Measurements from ENCODE around the gene SAMM50. TPM values are rescaled to one million over a fixed set of nuclear protein-coding genes. Genes with fewer than 3 reads are reported as not detected.

SAMM50 gene
- total RNA-seq, 1 experiment from 2014 or later: 40.8 TPM

DNA sequence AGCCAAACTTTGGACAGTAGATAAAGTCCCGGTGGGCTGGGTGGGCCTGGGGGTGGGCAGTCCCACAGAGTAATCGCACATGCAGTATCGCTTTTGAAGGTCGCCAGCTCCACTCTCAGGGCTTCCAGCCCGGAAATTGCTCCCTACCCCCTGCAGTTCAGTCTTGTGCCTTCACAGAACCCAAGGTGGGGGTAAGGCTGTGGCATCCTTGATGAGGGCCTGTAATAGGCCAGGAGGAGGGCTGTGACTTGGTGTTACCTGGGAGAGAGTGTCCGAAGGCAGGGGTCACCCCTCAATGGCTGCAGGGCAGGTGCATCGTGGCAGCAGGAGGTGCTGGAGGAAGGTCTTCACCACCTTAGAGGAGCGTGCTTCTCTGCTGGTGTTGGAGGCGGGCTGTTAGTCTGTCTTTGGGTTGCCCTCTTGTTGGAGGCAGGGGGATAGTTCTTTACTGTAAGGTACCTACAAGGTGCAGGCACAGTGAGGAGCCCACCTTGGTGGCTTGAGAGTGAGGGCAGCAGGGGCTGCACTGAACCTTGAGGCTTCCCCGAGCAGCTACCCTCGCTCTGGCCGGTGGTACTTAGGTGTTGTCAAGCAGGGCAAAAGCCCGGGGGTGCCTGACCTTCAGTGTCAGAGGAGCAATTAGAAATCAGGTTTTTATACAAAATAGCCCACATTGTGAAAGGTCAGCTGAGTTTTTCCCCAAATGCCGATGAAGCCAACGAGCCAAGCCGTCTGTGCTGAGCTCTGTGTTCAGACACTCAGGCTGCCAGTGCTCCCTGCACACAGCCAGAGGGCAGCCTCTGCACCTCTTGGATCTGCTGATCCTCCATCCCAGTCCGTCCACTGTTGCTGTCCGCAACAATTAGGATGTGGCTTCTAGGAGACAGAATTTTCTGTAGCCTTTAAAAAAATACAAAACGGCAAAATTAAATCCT, 21.9 kb downstream of the SAMM50 start:
- no peak for ATAC-seq
- intact Hi-C loops (cut with micrococcal nuclease): no loop called here
- Histone ChIP-seq H3K4me2 (ENCODE audit: low read length) (no peak overlapping the region), H3K79me2 (ENCODE audit: insufficient read depth, low read length) (no peaks in the 10 kb centered on the region), H3K27me3 (ENCODE audit: insufficient read depth, low read length) (no peaks in the 10 kb centered on the region), H2AFZ (ENCODE audit: low read depth, low read length, poor library complexity, severe bottlenecking) (no peak overlapping the region), H3K36me3 (ENCODE audit: control insufficient read depth in 1 of 2, insufficient read depth in 2 of 2, low read length in 2 of 2) (peaks cover 29 to 34% of the 10 kb centered on the region in 2 experiments; a peak in 3 of 4 replicates), H3K9me3 (ENCODE audit: control insufficient read depth in 1 of 2, insufficient read depth in 1 of 2, low read depth in 1 of 2, low read length in 2 of 2) (no peaks in the 10 kb centered on the region), H3K9me2 (ENCODE audit: insufficient read depth) (no peaks in the 10 kb centered on the region), H3K9ac (ENCODE audit: low read length) (no peak overlapping the region), H3K4me1 (ENCODE audit: control insufficient read depth in 1 of 2, insufficient read depth in 2 of 2, low read length in 2 of 2) (no peaks in the 10 kb centered on the region), H3K27ac (ENCODE audit: low read depth, low read length) (no peak overlapping the region), H4K20me1 (ENCODE audit: insufficient read depth) (no peaks in the 10 kb centered on the region), H3K4me3 (replicated peaks in 1 of 2; ENCODE audit: low read depth in 1 of 2, low read length in 2 of 2) (no peak overlapping the region)
- BruUV-seq (replicated peaks): no TSS peak
- TF ChIP-seq, protein P1, sequence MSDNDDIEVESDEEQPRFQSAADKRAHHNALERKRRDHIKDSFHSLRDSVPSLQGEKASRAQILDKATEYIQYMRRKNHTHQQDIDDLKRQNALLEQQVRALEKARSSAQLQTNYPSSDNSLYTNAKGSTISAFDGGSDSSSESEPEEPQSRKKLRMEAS (IDR thresholded peaks at IDR 0.05): no peak
- TF ChIP-seq TCF7L2 (IDR thresholded peaks at IDR 0.05; ENCODE audit: borderline replicate concordance, extremely low read depth, insufficient read depth, insufficient read length) (no peak), RAD21 (IDR thresholded peaks at IDR 0.05; ENCODE audit: low read depth) (no peak), SIN3A (IDR thresholded peaks at IDR 0.05; ENCODE audit: low read depth) (no peak), POLR2A (IDR thresholded peaks at IDR 0.05; ENCODE audit: borderline replicate concordance, extremely low read depth, insufficient read depth, insufficient read length) (no peak), EGR1 (IDR thresholded peaks at IDR 0.05; ENCODE audit: low read depth) (no peak), POLR2AphosphoS5 (IDR thresholded peaks at IDR 0.05; ENCODE audit: low read depth, low read length) (no peak), JUND (IDR thresholded peaks at IDR 0.05) (no peak)
- TF ChIP-seq, protein P2, sequence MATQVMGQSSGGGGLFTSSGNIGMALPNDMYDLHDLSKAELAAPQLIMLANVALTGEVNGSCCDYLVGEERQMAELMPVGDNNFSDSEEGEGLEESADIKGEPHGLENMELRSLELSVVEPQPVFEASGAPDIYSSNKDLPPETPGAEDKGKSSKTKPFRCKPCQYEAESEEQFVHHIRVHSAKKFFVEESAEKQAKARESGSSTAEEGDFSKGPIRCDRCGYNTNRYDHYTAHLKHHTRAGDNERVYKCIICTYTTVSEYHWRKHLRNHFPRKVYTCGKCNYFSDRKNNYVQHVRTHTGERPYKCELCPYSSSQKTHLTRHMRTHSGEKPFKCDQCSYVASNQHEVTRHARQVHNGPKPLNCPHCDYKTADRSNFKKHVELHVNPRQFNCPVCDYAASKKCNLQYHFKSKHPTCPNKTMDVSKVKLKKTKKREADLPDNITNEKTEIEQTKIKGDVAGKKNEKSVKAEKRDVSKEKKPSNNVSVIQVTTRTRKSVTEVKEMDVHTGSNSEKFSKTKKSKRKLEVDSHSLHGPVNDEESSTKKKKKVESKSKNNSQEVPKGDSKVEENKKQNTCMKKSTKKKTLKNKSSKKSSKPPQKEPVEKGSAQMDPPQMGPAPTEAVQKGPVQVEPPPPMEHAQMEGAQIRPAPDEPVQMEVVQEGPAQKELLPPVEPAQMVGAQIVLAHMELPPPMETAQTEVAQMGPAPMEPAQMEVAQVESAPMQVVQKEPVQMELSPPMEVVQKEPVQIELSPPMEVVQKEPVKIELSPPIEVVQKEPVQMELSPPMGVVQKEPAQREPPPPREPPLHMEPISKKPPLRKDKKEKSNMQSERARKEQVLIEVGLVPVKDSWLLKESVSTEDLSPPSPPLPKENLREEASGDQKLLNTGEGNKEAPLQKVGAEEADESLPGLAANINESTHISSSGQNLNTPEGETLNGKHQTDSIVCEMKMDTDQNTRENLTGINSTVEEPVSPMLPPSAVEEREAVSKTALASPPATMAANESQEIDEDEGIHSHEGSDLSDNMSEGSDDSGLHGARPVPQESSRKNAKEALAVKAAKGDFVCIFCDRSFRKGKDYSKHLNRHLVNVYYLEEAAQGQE (IDR thresholded peaks at IDR 0.05; ENCODE audit: low read depth): no peak
- no peak for DNase-seq (ENCODE audit: low read depth, low spot score)
- CTCF ChIA-PET: interaction anchor here (1.4 kb wide), 1 partner anchor 109 kb away, joined by 4 read pairs; no protein-coding TSS in a partner anchor
- POLR2A ChIA-PET: no interaction called here
- RAD21 ChIA-PET (ENCODE audit: low non-redundant PET in 1 of 2, low total read pairs in 2 of 2, uncharacterized antibody in 2 of 2, unreplicated experiment in 2 of 2): no interaction called here
